HG03196 (cell line): ENCODE results near the gene WNT16.

Source experiments
- ATAC-seq: cut with Tn5 transposase; IDR thresholded peaks from one replicate; pipeline ENCODE4 v1.9.1; 2021; ENCODE audit not compliant: unreplicated experiment

The WNT16 gene

GRCh38 chr7:121390109-121390508 lies 61.3 kb downstream of the WNT16 start:
- ATAC-seq = no peak

GRCh38 chr7:121390617-121391016 lies 61.8 kb downstream of the WNT16 start:
- ATAC-seq = no peak
